Ureter (tissue), 1 donor: ENCODE results near the gene HOXA4. TPM values are rescaled to one million over a fixed set of nuclear protein-coding genes. Genes with fewer than 3 reads are reported as not detected.

ENCODE experiments used
- DNase-seq: peaks from one replicate; pipeline ENCODE4 v3.0.0-alpha.2; 2020; ENCODE audit warnings: low spot score
- total RNA-seq: library from RNA; stranded (reverse); gene quantifications from one replicate; pipeline ENCODE4 v1.2.4, GENCODE V29; 2023
- donor health status: DM: yes; HTN: yes; CAD: no.

The HOXA4 gene
- total RNA-seq, 1 donor from 2014 or later: 9.4 TPM

- no peak for DNase-seq
These were observed 13.3 kb downstream of the HOXA4 start for GRCh38 chr7:27116962-27117886.

- no peak for DNase-seq
These were observed 14.3 kb downstream of the HOXA4 start for GRCh38 chr7:27116031-27116961.

- DNase-seq: no peak
These were observed 15.1 kb downstream of the HOXA4 start for GRCh38 chr7:27115221-27116026.

GRCh38 chr7:27114881-27115220 is 15.7 kb downstream of the HOXA4 start:
- DNase-seq: no peak

- DNase-seq: no peak
These were observed 16.4 kb downstream of the HOXA4 start for GRCh38 chr7:27113991-27114769.

- peak; percentile 89 for DNase-seq
These were observed 17.3 kb downstream of the HOXA4 start for GRCh38 chr7:27112955-27113949.

GRCh38 chr7:27112361-27112760 is 18.2 kb downstream of the HOXA4 start:
- DNase-seq: no peak

GRCh38 chr7:27111751-27112277 is 18.7 kb downstream of the HOXA4 start:
- DNase-seq: no peak

- no peak for DNase-seq
These were observed 19.4 kb downstream of the HOXA4 start for GRCh38 chr7:27111042-27111750.

GRCh38 chr7:27110186-27111031 is 20.1 kb downstream of the HOXA4 start:
- DNase-seq: no peak

- no peak for DNase-seq
These were observed 20.9 kb downstream of the HOXA4 start for GRCh38 chr7:27109466-27110185.

GRCh38 chr7:27108390-27109127 is 22.0 kb downstream of the HOXA4 start:
- no peak for DNase-seq

GRCh38 chr7:27107391-27108381 is 22.9 kb downstream of the HOXA4 start:
- no peak for DNase-seq

GRCh38 chr7:27106901-27107240 is 23.7 kb downstream of the HOXA4 start:
- no peak for DNase-seq

GRCh38 chr7:27106181-27106900 is 24.2 kb downstream of the HOXA4 start:
- no peak for DNase-seq
